GM19324 (cell line): ENCODE measurements around the gene TET2.

Experiments used
- ATAC-seq: cut with Tn5 transposase; IDR thresholded peaks from one replicate; pipeline ENCODE4 v1.9.1; 2021; ENCODE audit warnings: mild to moderate bottlenecking, moderate library complexity; ENCODE audit not compliant: unreplicated experiment, low FRiP score

The TET2 gene

DNA sequence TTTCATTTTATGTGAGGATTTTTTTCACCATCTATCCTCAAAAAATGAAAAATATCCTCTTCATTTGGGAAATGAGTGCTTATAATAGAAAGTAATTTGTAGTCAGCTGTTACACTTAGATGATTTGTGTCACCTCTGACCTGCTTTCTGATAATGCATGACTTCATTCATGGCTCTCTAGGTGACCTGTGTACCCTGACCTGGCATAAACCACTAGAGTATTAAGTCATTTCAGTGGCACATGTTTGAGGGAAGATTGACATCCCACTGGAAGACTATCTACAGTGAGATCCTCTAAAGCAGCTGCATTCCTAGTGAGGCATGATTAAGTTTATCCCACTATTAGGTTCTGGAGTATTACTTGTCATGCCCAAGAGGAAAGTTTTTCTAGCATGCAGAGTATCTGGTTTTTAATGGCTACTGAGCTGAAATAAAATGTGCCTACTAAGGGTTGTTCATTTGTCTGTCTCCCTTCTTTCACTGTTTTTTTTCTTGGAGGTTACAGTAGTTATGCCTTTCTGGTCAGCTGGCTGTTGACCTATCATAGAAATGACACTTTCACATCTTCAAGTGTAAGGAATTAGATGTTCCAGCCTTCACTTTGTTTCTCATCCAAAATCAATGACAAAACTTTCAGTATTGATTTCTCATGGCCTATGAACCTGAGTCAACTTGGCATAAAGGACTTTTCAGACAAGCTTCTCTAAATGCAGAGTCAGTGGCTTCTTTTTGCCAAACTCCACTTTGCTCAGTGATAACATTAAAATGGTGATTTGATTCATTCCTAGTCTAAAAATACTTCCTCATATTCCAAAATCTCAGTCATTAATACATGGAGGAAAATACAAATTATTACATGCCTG, 33.1 kb downstream of the TET2 start:
- no peak for ATAC-seq

DNA sequence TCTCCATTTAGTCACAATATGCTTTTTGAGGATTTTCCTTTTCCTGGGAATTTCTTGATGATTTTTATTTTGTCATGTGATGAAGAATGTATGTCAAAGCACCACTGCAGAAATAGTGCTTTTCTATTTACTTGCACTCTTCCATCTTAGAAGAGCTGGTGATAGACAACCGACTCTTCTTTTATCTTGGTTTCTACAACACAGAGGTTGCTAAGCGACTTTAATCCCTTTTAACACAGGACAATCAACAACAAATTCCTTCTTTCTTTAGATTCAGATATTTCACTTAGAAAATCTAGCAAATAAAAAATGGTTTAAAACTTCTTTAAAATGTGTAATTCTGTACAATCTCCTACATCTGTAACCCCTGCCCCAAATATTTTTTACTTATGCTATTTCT, 34.6 kb downstream of the TET2 start:
- no peak for ATAC-seq

DNA sequence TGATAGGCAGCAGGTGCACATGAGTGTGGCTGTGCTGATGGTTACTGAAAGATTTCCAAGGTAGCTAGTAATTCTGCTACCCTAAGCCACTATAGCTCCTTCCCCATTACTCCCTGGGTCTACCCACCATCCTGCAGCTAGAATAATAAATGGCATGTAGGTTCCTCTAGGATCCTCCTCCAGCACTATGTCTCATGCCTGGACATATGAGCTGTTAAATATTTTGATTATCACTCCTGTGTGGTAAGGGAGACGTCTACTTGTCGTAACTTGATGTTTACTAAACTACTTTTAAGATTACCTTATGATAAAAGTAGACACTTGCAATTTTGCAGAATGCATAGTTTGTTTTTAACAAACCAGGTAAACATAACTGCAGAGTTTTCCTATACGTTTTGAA, 35.5 kb downstream of the TET2 start:
- no peak for ATAC-seq

DNA sequence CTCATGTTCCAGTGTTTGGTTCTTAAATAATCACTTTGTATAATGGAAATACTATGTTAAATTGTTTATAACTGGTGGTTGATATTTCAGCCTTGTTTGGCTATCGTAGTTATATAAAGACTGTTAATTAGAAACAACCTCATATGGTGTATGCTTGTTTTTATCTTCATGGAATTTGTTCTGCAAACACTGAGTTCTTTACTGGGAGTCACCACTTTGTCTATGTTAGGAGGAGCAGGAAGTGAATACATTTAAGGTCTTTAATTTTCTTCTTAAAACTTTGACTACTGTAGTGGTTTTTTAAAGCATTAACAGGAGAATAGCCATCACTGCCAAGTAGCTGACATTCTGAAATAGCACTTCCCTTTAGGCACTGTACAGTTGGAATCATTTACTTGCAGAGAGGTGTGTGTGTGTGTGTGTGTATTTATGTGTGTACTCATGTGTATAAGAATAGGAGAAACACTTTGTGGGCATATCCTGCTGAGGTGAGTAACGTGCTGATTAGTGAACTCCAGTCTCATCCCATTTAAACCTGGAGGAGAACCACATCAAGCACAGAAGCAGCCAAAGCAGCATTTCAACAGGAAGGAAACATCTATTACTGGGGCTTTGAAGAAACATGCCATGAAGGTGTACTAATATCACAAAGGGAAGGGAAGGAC, 37.8 kb downstream of the TET2 start:
- ATAC-seq = no peak

DNA sequence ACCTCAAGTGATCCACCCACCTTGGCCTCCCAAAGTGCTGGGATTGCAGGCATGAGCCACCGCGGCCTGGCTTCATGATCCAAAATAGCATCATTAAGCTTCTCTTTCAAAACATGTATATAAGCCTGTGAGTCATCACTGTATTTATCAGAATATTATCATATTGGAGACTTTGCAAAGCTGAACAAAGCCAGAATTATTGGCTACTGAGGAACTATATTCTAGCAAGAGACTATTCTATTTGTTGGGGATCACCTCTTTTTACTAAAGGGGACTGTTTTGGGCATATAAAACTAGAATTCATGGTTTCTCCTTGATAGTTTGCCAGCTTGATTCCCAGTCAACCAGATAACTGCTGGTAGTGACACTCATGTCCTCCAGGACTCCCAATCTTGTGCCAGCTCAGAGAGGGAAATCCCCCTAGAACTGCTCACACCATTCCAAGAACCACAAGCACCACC, 40.1 kb downstream of the TET2 start:
- no peak for ATAC-seq

DNA sequence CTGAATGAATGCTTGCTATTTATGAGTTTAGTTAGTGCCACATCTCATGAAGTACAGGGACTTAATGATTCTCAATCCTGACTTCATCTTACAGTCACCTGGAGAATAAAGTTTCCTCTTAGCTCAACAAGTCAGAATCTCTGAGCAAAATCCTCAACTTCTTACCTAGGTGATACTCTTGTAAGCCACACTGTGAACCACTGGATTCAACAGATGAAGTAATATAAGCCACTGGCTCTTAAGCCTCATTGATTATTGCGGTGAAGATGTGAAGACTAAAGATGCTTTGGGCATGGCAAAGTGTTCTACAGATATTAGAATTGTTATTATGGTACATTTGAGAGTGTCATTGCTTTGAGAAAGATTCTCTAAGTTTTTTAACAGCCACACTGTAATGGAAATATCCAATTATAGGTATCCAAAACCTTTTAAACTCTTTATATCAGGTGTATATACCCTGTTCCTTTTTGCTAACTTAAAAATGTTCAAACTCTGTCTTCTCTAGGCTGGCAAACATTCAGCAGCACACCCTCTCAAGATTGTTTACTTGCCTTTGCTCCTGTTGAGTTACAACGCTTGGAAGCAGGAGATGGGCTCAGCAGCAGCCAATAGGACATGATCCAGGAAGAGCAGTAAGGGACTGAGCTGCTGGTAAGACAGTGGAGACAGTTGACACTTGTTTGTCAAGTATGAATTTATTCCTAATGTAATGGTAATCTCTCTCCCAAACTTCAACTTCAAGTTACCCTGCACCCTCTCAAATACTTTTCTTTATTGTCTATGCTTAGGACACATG, 43.4 kb downstream of the TET2 start:
- no peak for ATAC-seq

DNA sequence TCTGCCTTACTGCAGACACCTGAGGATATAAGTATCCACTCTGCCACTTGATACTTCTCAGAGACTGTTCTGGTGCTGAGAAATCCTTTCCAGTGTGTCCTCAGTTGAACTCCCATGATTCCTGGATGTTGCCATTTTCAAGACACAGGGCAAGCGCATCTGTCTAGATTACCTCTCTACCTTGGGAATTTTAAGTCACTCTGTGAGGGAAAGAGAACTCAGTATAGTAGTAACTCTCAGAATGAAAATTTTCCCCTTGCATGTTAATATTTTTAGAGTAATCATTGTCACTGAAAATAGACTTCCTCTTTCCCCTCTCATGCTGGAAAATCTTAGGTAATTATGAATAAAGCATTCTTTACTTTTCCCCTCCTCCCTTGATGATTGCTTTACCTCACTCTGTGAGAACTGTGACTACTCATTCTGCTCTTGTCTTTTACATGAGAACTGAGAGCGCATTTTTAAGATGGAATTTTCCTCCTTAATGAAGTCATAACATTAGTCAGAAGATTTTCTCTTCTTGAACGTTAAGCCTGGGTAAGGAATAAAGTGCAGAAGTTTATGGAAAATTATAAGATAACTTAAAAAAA, 45.0 kb downstream of the TET2 start:
- no peak for ATAC-seq

DNA sequence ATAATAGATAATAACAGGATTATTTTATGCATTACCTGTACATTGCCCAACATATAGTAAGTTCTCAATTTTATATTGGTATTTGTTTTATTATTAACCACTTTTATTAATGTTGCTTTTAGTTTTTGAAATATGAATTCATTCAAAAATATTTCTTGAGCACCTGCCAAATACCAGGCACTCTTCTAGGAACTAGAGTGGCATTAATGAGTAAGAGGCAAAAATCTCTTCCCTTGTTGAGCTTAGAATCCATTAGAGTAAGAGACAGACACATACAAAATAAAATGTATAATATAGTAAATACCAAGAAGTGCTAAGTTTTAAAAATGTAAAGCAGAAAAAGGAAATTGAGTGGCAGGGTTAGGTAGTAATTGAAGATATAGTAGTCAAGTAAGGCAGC, 45.8 kb downstream of the TET2 start:
- no peak for ATAC-seq

DNA sequence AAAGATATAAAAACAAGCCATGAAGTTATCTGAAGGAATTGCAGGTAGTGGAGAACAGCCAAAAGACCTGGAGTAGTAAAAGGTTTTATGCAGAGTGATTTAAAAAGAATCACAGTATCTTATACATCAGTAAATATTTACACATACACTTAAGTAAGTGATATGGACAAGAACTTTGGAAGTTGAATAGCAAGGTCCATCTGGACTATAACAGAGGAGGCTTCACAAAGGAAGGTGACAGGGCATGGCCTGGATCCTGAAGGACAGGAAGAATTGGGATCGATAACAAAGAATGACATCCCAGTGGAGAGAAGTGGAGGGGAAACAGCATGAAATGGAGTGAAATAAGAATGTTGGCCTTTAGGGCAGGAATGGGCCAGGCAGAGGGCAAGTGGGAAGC, 46.2 kb downstream of the TET2 start:
- no peak for ATAC-seq

DNA sequence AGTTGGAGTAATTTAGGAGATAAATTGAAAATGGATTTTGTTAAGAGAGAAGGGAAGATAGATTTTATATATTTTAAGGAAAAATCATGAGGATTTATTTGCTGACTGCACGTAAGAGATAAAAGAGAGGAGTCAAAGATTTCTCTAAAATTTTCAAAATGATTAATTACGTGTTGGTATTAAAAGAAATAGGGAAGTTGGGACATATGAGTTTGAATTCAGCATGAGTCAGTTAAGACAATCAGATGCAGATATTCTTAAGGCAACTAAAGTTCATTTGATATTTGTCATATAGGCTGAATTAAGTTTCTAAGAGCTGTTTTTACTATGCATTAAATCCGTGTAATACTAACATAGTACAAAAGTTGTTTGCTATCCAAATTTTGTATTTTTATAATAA, 46.9 kb downstream of the TET2 start:
- ATAC-seq = no peak

DNA sequence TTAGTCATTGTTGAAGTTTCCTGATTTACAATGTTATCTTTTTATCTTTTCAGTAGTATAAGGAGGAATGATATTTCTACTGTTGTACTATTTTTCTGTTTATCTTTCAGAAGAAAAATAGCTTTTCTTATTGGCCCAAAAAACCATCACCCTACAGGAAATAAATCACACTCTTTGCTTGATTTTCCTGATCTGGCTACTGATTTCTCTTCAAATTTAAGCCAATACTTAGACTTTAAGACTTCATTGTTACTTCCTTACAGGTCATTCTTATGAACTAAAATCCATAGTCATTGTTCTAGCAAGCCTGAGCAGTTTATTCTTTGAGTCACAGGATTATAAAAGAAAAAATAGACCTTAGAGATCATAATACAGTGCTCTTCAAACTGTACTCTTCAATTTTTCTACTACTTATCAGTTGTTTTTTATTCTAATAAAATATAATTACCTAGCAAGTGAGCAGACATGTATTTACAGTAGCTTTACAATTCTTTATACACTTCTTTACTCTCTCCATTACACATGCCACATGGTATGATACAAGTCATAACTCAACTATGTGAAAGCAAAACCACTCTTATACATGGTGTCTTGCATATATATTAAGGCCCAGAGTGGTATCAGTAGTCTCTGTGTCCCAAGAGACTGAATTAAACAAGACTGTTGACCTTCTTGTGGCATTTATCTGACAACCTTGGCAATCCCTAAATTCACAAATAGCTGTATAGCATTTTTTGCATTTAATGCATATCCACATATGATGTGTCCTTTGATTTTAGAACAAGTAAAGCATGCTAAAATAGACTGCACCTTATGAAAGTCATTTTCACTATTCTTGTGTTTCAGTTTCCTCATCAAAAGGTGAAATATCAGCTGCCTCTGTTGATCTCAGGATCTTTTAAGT, 47.9 kb downstream of the TET2 start:
- ATAC-seq = peak; percentile 81

DNA sequence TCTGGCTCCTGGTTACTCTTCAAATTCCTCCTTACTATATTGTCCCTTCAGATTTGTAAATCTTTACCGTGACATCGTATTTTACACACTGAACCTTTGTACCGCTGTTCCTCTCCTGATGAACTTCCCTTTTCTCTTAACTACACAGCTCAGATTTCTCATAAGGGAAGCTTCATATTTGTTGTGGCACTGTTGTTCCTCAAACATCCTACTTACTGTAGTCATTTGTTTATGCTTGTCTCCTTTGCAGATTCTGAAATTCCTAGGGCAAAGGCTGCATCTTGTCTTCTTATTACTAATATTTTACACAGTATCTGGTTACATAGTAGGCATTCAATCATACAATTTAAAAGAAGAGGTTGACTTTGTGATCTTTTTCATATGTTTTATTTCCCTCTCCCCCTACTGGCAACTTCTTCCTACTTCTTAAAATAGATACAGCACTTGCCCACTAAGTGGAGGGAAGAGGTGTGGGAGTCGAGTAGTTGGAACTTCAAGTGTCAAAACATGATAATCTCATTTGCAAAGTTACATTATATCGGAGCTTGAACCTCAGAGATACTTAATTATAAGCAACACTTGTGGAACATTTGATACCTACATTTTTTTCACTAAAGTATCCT, 50.0 kb downstream of the TET2 start:
- peak; percentile 41 for ATAC-seq

DNA sequence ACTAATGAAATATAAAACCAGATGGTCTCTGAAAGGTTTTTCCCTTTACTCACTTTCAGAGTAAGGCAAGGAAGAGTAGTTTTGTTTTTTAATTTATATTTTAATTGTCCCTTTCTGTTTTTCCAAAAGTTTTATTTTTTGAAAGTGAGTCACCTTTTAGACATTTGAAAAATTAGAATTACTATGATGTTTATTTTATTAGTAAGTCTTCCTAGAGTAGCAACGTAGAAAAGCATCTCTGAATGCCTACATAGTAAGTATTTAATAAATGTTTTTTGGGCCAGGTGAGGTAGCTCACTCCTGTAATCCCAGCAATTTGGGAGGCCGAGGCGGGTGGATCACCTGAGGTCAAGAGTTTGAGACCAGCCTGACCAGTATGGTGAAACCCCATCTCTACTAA, 51.1 kb downstream of the TET2 start:
- no peak for ATAC-seq

DNA sequence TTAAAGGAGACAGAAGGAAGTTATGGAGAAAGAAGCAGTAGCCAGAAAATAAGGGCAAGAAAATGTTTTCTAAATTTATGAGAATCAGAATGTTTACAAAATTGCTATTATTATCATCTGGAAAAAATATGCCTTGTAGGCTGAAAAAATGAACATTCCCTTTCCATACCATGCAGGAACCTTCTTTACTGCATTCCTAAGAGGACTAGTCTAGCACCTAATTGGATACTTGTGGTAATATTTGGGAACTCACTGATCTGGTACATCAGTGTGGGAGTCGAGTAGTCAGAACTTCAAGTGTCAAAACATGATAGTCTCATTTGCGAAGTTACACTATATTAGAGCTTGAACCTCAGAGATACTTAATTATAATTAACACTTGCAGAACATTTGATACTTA, 51.9 kb downstream of the TET2 start:
- no peak for ATAC-seq

DNA sequence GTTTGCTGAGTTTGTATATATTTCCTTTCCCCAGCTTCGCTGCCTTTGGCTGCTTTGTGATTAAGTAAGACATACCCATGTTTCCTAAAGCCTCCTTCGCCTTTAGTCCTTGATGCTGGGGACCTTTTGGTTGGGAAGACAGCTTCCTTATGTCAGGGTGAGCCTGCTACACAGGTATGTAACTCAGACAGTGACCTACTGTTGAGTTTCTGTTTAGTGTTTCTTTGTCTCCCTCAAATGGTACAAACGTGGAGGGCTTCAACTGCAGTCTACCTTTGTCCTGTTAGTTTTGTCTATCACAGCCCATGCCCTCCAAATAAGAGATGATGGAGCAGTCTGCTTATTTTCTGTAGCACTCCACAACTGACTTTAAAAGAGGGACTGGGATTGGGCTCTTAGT, 59.5 kb downstream of the TET2 start:
- no peak for ATAC-seq

DNA sequence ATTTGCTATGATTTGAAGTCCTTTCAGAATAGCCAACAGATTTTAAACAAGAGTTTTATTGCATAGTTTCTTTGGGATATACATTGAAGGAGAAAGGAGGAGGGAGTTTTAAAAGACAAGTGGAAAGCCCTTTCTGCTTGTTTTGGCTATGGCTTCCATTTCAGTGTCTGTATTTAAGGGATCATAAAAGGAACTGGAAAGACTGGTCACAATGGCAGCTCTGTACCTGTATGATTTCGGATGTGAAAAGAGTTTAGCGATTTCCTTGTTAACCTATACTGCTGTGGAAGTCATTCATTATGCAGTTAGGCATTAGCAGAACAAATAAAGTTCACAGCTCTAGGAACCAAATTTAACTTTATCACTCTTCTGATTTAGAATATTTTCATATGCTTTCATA, 60.7 kb downstream of the TET2 start:
- no peak for ATAC-seq

DNA sequence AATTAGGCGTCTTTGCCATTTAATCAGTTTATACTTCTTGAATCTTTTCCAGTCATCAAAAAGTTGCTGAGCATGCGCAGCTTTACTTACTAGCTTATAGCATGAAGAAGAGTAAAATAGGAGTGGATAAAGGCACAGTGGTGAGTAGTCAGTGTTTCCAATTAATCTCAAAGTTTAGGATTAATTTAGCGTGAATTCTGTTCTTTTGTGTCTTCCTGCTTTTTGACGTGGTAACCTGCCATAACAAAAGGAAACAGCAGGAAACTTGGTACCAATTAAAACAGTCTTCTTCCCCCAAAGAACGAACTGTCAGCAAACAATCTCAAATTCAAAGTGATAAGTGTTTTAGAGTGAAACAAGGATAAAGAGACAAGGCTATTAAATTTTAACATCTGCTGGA, 61.9 kb downstream of the TET2 start:
- ATAC-seq = no peak

DNA sequence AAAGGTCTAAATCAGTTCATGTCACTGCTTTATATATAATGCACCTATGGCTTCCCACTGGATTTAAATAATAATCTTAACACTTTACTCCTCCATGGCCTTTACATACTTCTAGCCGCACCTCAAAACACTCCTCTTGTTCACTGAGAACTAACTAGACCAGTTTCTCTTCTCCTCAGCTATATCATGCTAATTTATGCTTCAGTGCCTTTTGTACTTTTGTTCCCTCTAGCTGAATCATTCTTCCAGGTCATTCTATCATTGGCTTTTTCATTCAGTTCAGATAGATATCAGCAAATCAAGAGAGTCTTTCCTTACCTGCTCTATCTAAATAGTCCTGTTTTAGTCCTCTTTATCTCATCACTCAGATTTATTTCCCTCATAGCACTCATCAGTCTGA, 64.2 kb downstream of the TET2 start:
- no peak for ATAC-seq

DNA sequence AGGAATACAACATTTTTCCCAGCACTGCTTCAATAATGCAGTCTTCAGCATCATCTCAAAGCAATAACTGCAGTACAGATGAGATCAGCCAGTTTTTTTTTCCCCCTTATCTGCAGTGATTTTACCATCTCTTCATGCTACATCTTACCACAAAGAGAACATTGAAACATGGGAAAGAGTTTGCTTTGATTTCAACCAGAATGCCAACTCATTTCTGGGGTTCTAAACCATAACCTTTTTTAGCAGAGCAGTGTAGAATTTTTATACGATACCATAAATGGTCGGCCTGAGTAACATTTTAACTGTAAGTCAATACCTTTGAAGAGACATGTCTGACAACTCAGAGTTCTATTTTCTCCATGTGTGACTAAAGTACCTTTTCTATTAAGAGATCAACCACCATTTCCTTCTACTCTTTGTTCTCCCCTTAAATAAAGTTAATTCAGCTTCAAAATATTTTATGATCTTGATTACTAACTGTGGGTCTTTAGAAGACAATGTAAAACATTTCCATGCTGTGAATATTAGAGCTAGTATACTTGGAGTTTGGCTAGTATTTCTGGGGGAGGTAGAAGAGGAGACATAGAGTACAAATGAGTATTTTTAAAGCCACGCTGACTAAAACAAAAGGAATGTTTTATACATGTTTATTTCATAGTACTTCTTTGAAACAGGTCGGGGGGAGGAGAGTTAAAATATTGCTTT, 69.1 kb downstream of the TET2 start:
- no peak for ATAC-seq
